ENCODE data around the gene TSNAX. TPM values are rescaled to one million over a fixed set of nuclear protein-coding genes. Genes with fewer than 3 reads are reported as not detected.

The TSNAX gene
- total RNA-seq, 1 experiment from 2014 or later, result 60.0 TPM

- ChIA-PET CTCF (no interaction called here), POLR2A (ENCODE audit: low non-redundant PET) (no interaction called here)
- no peaks in the 10 kb centered on the region for H3K27me3 ChIP-seq (replicated peaks; ENCODE audit: insufficient read depth, low read depth, low read length, poor library complexity)
- H3K9me3 ChIP-seq (ENCODE audit: low read depth, low read length, poor library complexity, severe bottlenecking), result no peaks in the 10 kb centered on the region
- no peak for DNase-seq (ENCODE audit: low spot score)
- no peak overlapping the region for H3K27ac ChIP-seq (ENCODE audit: low read depth, low read length, poor library complexity, severe bottlenecking)
- no peaks in the 10 kb centered on the region for H3K4me1 ChIP-seq (ENCODE audit: insufficient read depth, low read length, poor library complexity, severe bottlenecking)
- H3K4me3 ChIP-seq (ENCODE audit: low read depth, low read length, poor library complexity, severe bottlenecking), result no peak overlapping the region
- BruUV-seq (replicated peaks), result no TSS peak
- TF ChIP-seq EZH2 (IDR thresholded peaks at IDR 0.05; ENCODE audit: borderline replicate concordance, low read depth, low read length, poor library complexity, severe bottlenecking) (no peak), CTCF (conservative IDR thresholded peaks at IDR 0.05; ENCODE audit: low read depth, low read length) (no peak)
- intact Hi-C loops (cut with micrococcal nuclease; ENCODE audit: unreplicated experiment), result no loop called here
- H3K36me3 ChIP-seq (ENCODE audit: insufficient read depth, low read length, poor library complexity, severe bottlenecking), result no peaks in the 10 kb centered on the region
Observed at GRCh38 chr1:231512147-231512698, 16.2 kb upstream of the TSNAX start.

- no peaks in the 10 kb centered on the region for H3K4me1 ChIP-seq (ENCODE audit: insufficient read depth, low read length, poor library complexity, severe bottlenecking)
- POLR2A ChIA-PET (ENCODE audit: low non-redundant PET), result no interaction called here
- intact Hi-C loops (cut with micrococcal nuclease; ENCODE audit: unreplicated experiment), result loop anchor here (5.0 kb wide), 1 partner anchor 52 kb away; no protein-coding TSS in a partner anchor
- no peak overlapping the region for H3K4me3 ChIP-seq (ENCODE audit: low read depth, low read length, poor library complexity, severe bottlenecking)
- no peak overlapping the region for H3K27ac ChIP-seq (ENCODE audit: low read depth, low read length, poor library complexity, severe bottlenecking)
- no peaks in the 10 kb centered on the region for H3K36me3 ChIP-seq (ENCODE audit: insufficient read depth, low read length, poor library complexity, severe bottlenecking)
- TF ChIP-seq EZH2 (IDR thresholded peaks at IDR 0.05; ENCODE audit: borderline replicate concordance, low read depth, low read length, poor library complexity, severe bottlenecking), result no peak
- no peak for TF ChIP-seq CTCF (conservative IDR thresholded peaks at IDR 0.05; ENCODE audit: low read depth, low read length)
- H3K27me3 ChIP-seq (replicated peaks; ENCODE audit: insufficient read depth, low read depth, low read length, poor library complexity), result no peaks in the 10 kb centered on the region
- DNase-seq (ENCODE audit: low spot score), result no peak
- CTCF ChIA-PET, result no interaction called here
- BruUV-seq (replicated peaks), result no TSS peak
- no peaks in the 10 kb centered on the region for H3K9me3 ChIP-seq (ENCODE audit: low read depth, low read length, poor library complexity, severe bottlenecking)
Observed at GRCh38 chr1:231515748-231516147, 12.7 kb upstream of the TSNAX start.

- no peaks in the 10 kb centered on the region for H3K27me3 ChIP-seq (replicated peaks; ENCODE audit: insufficient read depth, low read depth, low read length, poor library complexity)
Observed at GRCh38 chr1:231517076-231517475, 11.4 kb upstream of the TSNAX start.

GRCh38 chr1:231518485-231519034 is 9.9 kb upstream of the TSNAX start:
- ChIA-PET CTCF (no interaction called here), POLR2A (ENCODE audit: low non-redundant PET) (no interaction called here)
- Histone ChIP-seq H3K27me3 (replicated peaks; ENCODE audit: insufficient read depth, low read depth, low read length, poor library complexity) (no peaks in the 10 kb centered on the region), H3K9me3 (ENCODE audit: low read depth, low read length, poor library complexity, severe bottlenecking) (no peaks in the 10 kb centered on the region), H3K27ac (ENCODE audit: low read depth, low read length, poor library complexity, severe bottlenecking) (no peak overlapping the region), H3K4me1 (ENCODE audit: insufficient read depth, low read length, poor library complexity, severe bottlenecking) (no peaks in the 10 kb centered on the region), H3K36me3 (ENCODE audit: insufficient read depth, low read length, poor library complexity, severe bottlenecking) (no peaks in the 10 kb centered on the region), H3K4me3 (ENCODE audit: low read depth, low read length, poor library complexity, severe bottlenecking) (no peak overlapping the region)
- TF ChIP-seq EZH2 (IDR thresholded peaks at IDR 0.05; ENCODE audit: borderline replicate concordance, low read depth, low read length, poor library complexity, severe bottlenecking), result no peak
- TF ChIP-seq CTCF (conservative IDR thresholded peaks at IDR 0.05; ENCODE audit: low read depth, low read length), result no peak
- intact Hi-C loops (cut with micrococcal nuclease; ENCODE audit: unreplicated experiment), result loop anchor here (5.0 kb wide), 1 partner anchor 49 kb away; no protein-coding TSS in a partner anchor
- no TSS peak for BruUV-seq (replicated peaks)
- DNase-seq (ENCODE audit: low spot score), result no peak

More at GRCh38 chr1:231517076-231517475, 11.4 kb upstream of the TSNAX start:
- no peaks in the 10 kb centered on the region for H3K36me3 ChIP-seq (ENCODE audit: insufficient read depth, low read length, poor library complexity, severe bottlenecking)
- H3K27ac ChIP-seq (ENCODE audit: low read depth, low read length, poor library complexity, severe bottlenecking), result no peak overlapping the region
- TF ChIP-seq EZH2 (IDR thresholded peaks at IDR 0.05; ENCODE audit: borderline replicate concordance, low read depth, low read length, poor library complexity, severe bottlenecking), result no peak
- ChIA-PET POLR2A (ENCODE audit: low non-redundant PET) (no interaction called here), CTCF (no interaction called here)
- no peaks in the 10 kb centered on the region for H3K9me3 ChIP-seq (ENCODE audit: low read depth, low read length, poor library complexity, severe bottlenecking)
- no peaks in the 10 kb centered on the region for H3K4me1 ChIP-seq (ENCODE audit: insufficient read depth, low read length, poor library complexity, severe bottlenecking)
- no TSS peak for BruUV-seq (replicated peaks)
- intact Hi-C loops (cut with micrococcal nuclease; ENCODE audit: unreplicated experiment), result loop anchor here (5.0 kb wide), 1 partner anchor 50 kb away; no protein-coding TSS in a partner anchor
- no peak overlapping the region for H3K4me3 ChIP-seq (ENCODE audit: low read depth, low read length, poor library complexity, severe bottlenecking)
- no peak for DNase-seq (ENCODE audit: low spot score)
